Endothelial cell of umbilical vein (primary cell): Measurements from ENCODE around the gene ZNF559.
"Not testable (repeated sequence)": the region's sequence is repeated elsewhere in the genome, so short reads cannot be mapped to it uniquely, and the experiment has no call there.

Source experiments
- EZH2 ChIP-seq: IDR thresholded peaks from 2 replicates; pipeline ENCODE4 v1.6.1; 2012; ENCODE audit warnings: borderline replicate concordance, low read depth, mild to moderate bottlenecking, moderate library complexity, low read length, inconsistent platforms; ENCODE audit not compliant: severe bottlenecking
- FOS ChIP-seq: IDR thresholded peaks from 2 replicates; pipeline ENCODE4 v1.6.1; 2011; ENCODE audit warnings: mild to moderate bottlenecking, low read length, moderate library complexity, borderline replicate concordance; ENCODE audit not compliant: insufficient read depth
- MYC ChIP-seq: IDR thresholded peaks from one replicate; pipeline ENCODE4 v1.6.1; 2011; ENCODE audit warnings: mild to moderate bottlenecking, low read depth, low read length
- POLR2A ChIP-seq: IDR thresholded peaks from 2 replicates; pipeline ENCODE4 v1.6.1; 2012; ENCODE audit warnings: low read depth, mild to moderate bottlenecking, control low read depth, low read length
- POLR2AphosphoS5 ChIP-seq: IDR thresholded peaks from 2 replicates; pipeline ENCODE4 v1.6.1; 2012; ENCODE audit warnings: low read depth, mild to moderate bottlenecking, control low read depth, low read length, moderate library complexity; ENCODE audit not compliant: insufficient read depth
- TF ChIP-seq, protein P1 (sequence below), 2 donors: IDR thresholded peaks; 1 replicate in 1 of 2; 2 replicates in 1 of 2; pipeline ENCODE4 v1.5.1; 2011; ENCODE audit warnings: low read length in 2 of 2, mild to moderate bottlenecking in 2 of 2, moderate library complexity in 2 of 2, control low read depth in 1 of 2, inconsistent platforms in 1 of 2, low read depth in 1 of 2; ENCODE audit not compliant: insufficient read depth in 1 of 2; ENCODE audit errors: extremely low read depth in 1 of 2
- TF ChIP-seq, protein P2 (sequence below): IDR thresholded peaks from 2 replicates; pipeline ENCODE4 v1.6.1; 2011; ENCODE audit not compliant: insufficient read depth, insufficient read length

DNA sequence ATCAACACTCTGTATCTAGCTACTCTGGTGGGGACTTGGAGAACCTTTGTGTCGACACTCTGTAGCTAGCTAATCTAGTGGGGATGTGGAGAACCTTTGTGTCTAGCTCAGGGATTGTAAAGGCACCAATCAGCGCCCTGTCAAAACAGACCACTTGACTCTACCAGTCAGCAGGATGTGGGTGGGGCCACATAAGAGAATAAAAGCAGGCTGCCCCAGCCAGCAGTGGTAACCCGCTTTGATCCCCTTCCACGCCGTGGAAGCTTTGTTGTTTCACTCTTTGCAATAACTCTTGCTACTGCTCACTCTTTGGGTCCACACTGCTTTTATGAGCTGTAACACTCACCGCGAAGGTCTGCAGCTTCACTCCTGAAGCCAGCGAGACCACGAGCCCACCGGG, 1.8 kb upstream of the ZNF559 start:
- not testable (repeated sequence) for TF ChIP-seq MYC, POLR2A, EZH2, POLR2AphosphoS5, FOS
- TF ChIP-seq, protein P1, sequence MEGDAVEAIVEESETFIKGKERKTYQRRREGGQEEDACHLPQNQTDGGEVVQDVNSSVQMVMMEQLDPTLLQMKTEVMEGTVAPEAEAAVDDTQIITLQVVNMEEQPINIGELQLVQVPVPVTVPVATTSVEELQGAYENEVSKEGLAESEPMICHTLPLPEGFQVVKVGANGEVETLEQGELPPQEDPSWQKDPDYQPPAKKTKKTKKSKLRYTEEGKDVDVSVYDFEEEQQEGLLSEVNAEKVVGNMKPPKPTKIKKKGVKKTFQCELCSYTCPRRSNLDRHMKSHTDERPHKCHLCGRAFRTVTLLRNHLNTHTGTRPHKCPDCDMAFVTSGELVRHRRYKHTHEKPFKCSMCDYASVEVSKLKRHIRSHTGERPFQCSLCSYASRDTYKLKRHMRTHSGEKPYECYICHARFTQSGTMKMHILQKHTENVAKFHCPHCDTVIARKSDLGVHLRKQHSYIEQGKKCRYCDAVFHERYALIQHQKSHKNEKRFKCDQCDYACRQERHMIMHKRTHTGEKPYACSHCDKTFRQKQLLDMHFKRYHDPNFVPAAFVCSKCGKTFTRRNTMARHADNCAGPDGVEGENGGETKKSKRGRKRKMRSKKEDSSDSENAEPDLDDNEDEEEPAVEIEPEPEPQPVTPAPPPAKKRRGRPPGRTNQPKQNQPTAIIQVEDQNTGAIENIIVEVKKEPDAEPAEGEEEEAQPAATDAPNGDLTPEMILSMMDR (IDR thresholded peaks at IDR 0.05; ENCODE audit: extremely low read depth in 1 of 2, insufficient read depth in 1 of 2, low read depth in 1 of 2, low read length in 2 of 2), result not testable (repeated sequence)
- TF ChIP-seq, protein P2, sequence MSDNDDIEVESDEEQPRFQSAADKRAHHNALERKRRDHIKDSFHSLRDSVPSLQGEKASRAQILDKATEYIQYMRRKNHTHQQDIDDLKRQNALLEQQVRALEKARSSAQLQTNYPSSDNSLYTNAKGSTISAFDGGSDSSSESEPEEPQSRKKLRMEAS, result not testable (repeated sequence)
